Prostate gland (tissue), 1 donor: ENCODE data around the gene FAM229A.

Experiments
- POLR2A ChIP-seq: fragments of 450-650 bp; IDR thresholded peaks from one replicate; pipeline ENCODE4 v1.6.1; 2016; ENCODE audit warnings: antibody characterized with exemption, mild to moderate bottlenecking
- POLR2AphosphoS5 ChIP-seq: sonication (generic); formaldehyde crosslinking; IDR thresholded peaks from one replicate; pipeline ENCODE4 v1.6.1; 2017; ENCODE audit warnings: antibody characterized with exemption

GRCh38 chr1:32333251-32333963 is 28.9 kb downstream of the FAM229A start:
- TF ChIP-seq POLR2AphosphoS5: no peak
- no peak for TF ChIP-seq POLR2A
